ENCODE data around the gene CREB3.

The CREB3 gene

DNA sequence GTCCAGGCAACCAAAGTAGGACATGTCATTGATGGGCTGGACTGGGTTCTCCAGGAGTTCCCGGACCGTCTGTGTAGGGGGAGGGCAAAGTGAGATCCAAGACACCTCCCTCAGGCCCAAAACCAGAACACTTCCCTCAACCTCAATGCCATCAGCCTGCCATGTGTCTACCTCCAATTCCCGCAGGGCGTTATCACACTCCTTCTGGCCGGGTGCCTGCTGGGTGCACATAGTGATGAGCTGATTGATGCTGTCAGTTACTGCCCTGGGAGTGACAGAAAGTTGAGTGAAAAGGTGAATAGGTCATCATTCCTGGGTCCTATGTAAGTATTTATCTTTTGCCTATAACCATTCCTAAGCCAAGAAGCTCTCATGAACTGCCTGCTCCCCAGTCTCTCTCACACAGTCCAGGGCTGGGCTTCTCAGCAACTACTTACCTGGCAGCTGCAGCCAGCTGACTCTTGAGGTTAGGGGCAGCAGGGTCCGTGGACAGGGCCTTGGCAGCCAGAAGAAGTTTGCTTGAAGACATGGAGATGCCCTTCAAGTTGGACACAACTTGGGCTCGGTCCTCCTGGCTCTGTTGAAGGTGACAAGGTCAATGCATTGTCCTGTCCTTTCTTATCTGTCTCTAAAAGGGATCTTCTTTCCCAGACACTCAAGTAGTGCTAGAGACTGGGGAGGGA, 21.5 kb upstream of the CREB3 start:
- Histone ChIP-seq H3K27me3 (ENCODE audit: low read length) (no peaks in the 10 kb centered on the region), H3K4me2 (ENCODE audit: low read depth, low read length, poor library complexity, severe bottlenecking) (no peak overlapping the region), H3K9me2 (replicated peaks; ENCODE audit: insufficient read depth, low read length) (no peaks in the 10 kb centered on the region), H2AFZ (ENCODE audit: low read depth, low read length, severe bottlenecking) (no peak overlapping the region), H3K4me3 (ENCODE audit: insufficient read depth, low read length, poor library complexity, severe bottlenecking) (no peak overlapping the region), H3K9me3 (ENCODE audit: insufficient read depth, low read length) (no peaks in the 10 kb centered on the region), H3K27ac (ENCODE audit: low read depth, low read length) (no peak overlapping the region), H3K9ac (ENCODE audit: low read length) (no peak overlapping the region), H3F3A (ENCODE audit: insufficient read depth) (no peaks in the 10 kb centered on the region), H3K79me2 (ENCODE audit: insufficient read depth, low read length) (no peaks in the 10 kb centered on the region), H4K20me1 (ENCODE audit: low read depth, low read length) (no peaks in the 10 kb centered on the region), H3K36me3 (ENCODE audit: low read length) (peaks cover 19% of the 10 kb centered on the region; the same call in 1 of the 2 replicates)
- TF ChIP-seq CTCF (IDR thresholded peaks at IDR 0.05; ENCODE audit: insufficient read depth, low read length, poor library complexity, severe bottlenecking), result no peak

DNA sequence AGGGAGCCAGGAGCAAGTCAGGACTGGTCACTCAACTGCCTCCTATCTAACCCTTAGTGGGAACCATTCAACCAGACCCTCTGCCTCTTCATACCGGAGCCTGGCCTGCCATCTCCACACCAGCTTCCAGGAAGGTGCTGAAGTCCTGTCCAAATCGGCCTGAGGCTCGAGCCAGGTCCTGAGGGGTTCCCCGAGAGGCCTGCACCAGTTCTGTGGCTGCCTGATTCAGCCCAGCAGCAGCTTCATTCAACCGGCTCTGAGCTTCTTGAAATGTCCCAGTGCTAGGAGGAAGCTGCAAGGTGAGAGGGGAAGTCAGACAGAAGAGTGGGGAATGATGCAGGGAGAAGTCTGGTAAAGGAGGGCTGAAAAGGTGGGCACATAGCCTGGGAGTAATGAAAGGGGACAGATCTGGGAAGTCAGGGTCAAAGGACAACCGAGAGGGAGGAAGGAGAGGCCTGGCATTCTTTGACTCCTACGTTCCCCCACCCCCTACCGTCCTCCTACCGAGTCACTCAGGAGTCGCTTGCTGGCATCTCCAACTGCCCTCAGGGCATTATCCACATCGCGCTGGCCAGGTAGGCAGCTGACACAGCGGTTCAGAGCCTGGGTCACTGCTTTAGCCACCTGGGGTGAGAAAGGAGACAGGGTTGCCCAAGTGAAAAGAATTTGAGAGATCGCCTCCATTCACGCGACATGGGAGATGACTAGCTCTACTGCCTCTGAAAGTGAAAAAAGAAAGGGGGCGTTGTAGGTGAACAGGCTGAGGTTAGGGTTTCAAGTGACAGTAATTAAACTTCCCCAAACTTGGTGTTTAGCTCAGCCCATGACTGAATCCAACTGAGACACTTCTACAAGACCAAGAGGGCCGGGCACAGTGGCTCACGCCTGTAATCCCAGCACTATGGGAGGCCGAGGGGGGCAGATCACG, 20.7 kb upstream of the CREB3 start:
- H3K36me3 ChIP-seq (ENCODE audit: low read length), result peaks cover 19% of the 10 kb centered on the region; the same call in 1 of the 2 replicates

GRCh38 chr9:35712762-35713400, 19.6 kb upstream of the CREB3 start:
- H3K9me2 ChIP-seq (replicated peaks; ENCODE audit: insufficient read depth, low read length), result no peaks in the 10 kb centered on the region
- peaks cover 19% of the 10 kb centered on the region; the same call in 1 of the 2 replicates for H3K36me3 ChIP-seq (ENCODE audit: low read length)
- H3K4me2 ChIP-seq (ENCODE audit: low read depth, low read length, poor library complexity, severe bottlenecking), result no peak overlapping the region

More for the DNA sequence above, 20.7 kb upstream of the CREB3 start:
- H2AFZ ChIP-seq (ENCODE audit: low read depth, low read length, severe bottlenecking), result no peak overlapping the region
- TF ChIP-seq EZH2phosphoT487 (conservative IDR thresholded peaks at IDR 0.05; ENCODE audit: low read length) (no peak), CTCF (IDR thresholded peaks at IDR 0.05; ENCODE audit: insufficient read depth, low read length, poor library complexity, severe bottlenecking) (no peak)
- H3K9me2 ChIP-seq (replicated peaks; ENCODE audit: insufficient read depth, low read length), result no peaks in the 10 kb centered on the region
- H3F3A ChIP-seq (ENCODE audit: insufficient read depth), result no peaks in the 10 kb centered on the region
- no peak overlapping the region for H3K9ac ChIP-seq (ENCODE audit: low read length)
- no peak overlapping the region for H3K4me3 ChIP-seq (ENCODE audit: insufficient read depth, low read length, poor library complexity, severe bottlenecking)
- no peaks in the 10 kb centered on the region for H4K20me1 ChIP-seq (ENCODE audit: low read depth, low read length)
- no peak overlapping the region for H3K27ac ChIP-seq (ENCODE audit: low read depth, low read length)
- no peak overlapping the region for H3K4me2 ChIP-seq (ENCODE audit: low read depth, low read length, poor library complexity, severe bottlenecking)
- H3K79me2 ChIP-seq (ENCODE audit: insufficient read depth, low read length), result no peaks in the 10 kb centered on the region
- no peaks in the 10 kb centered on the region for H3K27me3 ChIP-seq (ENCODE audit: low read length)
- H3K9me3 ChIP-seq (ENCODE audit: insufficient read depth, low read length), result no peaks in the 10 kb centered on the region

More at GRCh38 chr9:35712762-35713400, 19.6 kb upstream of the CREB3 start:
- TF ChIP-seq CTCF (IDR thresholded peaks at IDR 0.05; ENCODE audit: insufficient read depth, low read length, poor library complexity, severe bottlenecking) (no peak), EZH2phosphoT487 (conservative IDR thresholded peaks at IDR 0.05; ENCODE audit: low read length) (no peak)
- Histone ChIP-seq H3K79me2 (ENCODE audit: insufficient read depth, low read length) (no peaks in the 10 kb centered on the region), H3K9me3 (ENCODE audit: insufficient read depth, low read length) (no peaks in the 10 kb centered on the region), H3F3A (ENCODE audit: insufficient read depth) (no peaks in the 10 kb centered on the region), H3K27ac (ENCODE audit: low read depth, low read length) (no peak overlapping the region), H2AFZ (ENCODE audit: low read depth, low read length, severe bottlenecking) (no peak overlapping the region), H4K20me1 (ENCODE audit: low read depth, low read length) (no peaks in the 10 kb centered on the region), H3K4me3 (ENCODE audit: insufficient read depth, low read length, poor library complexity, severe bottlenecking) (no peak overlapping the region), H3K27me3 (ENCODE audit: low read length) (no peaks in the 10 kb centered on the region), H3K9ac (ENCODE audit: low read length) (no peak overlapping the region)

Data from SU-DHL-6 (cell line).